Activated T-helper 1 cell treated with anti-CD3 and anti-CD28 coated beads, Interleukin-12 subunit alpha, Interleukin-12 subunit beta, Interleukin-2, Interleukin-4 antibody, amounts not matched to agents 30 ng/mL and 10 ng/mL and 1 ng/mL, durations not matched to agents 14 hours and 24 hours and 36 hours (primary cell): ENCODE measurements around the gene AMH. TPM values are rescaled to one million over a fixed set of nuclear protein-coding genes. Genes with fewer than 3 reads are reported as not detected.

Experiments used
- DNase-seq: peaks from one replicate; pipeline ENCODE4 v3.0.0; 2021; ENCODE audit warnings: low spot score
- H3K27ac Mint-ChIP-seq: one replicate; pipeline ENCODE4 v1.8.0; 2021; ENCODE audit warnings: mild to moderate bottlenecking, mixed read lengths
- H3K27me3 Mint-ChIP-seq: one replicate; pipeline ENCODE4 v1.8.0; 2022; ENCODE audit warnings: mild to moderate bottlenecking, moderate library complexity, mixed read lengths; ENCODE audit not compliant: insufficient read depth
- H3K36me3 Mint-ChIP-seq: one replicate; pipeline ENCODE4 v1.8.0; 2021; ENCODE audit warnings: low read depth, mixed read lengths
- H3K4me1 Mint-ChIP-seq: one replicate; pipeline ENCODE4 v1.8.0; 2021; ENCODE audit warnings: low read depth, mixed read lengths
- H3K4me3 Mint-ChIP-seq: one replicate; pipeline ENCODE4 v1.8.0; 2021; ENCODE audit warnings: mild to moderate bottlenecking, moderate library complexity, mixed read lengths
- H3K9me3 Mint-ChIP-seq: one replicate; pipeline ENCODE4 v1.8.0; 2021; ENCODE audit warnings: mixed read lengths
- intact Hi-C: fragments of 100-400 bp; cut with micrococcal nuclease; formaldehyde crosslinking; loops from one replicate; pipeline ENCODE4 v1.15.1; 2024
- total RNA-seq: library from RNA; stranded (reverse); gene quantifications from 2 replicates; pipeline ENCODE4 v1.2.3, GENCODE V29; 2022

AMH gene
- total RNA-seq, 1 donor from 2014 or later = 4.5 TPM

- peaks cover 3% of the 10 kb centered on the region for H3K27me3 Mint-ChIP-seq
- H3K4me1 Mint-ChIP-seq = peaks cover 21% of the 10 kb centered on the region
- H3K27ac Mint-ChIP-seq = no peak overlapping the region
- DNase-seq = no peak
- H3K36me3 Mint-ChIP-seq = no peaks in the 10 kb centered on the region
- no peak overlapping the region for H3K4me3 Mint-ChIP-seq
- no peaks in the 10 kb centered on the region for H3K9me3 Mint-ChIP-seq
- intact Hi-C loops = loop anchor here (5.0 kb wide), 1 partner anchor 105 kb away; no protein-coding TSS in a partner anchor
Measured at GRCh38 chr19:2287585-2288337, 38.6 kb downstream of the AMH start.

GRCh38 chr19:2288338-2288817 is 39.3 kb downstream of the AMH start:
- peak overlapping the region; percentile 90 for H3K27ac Mint-ChIP-seq
- DNase-seq = no peak
- no peaks in the 10 kb centered on the region for H3K36me3 Mint-ChIP-seq
- intact Hi-C loops = loop anchor here (5.0 kb wide), 1 partner anchor 104 kb away; no protein-coding TSS in a partner anchor
- H3K4me1 Mint-ChIP-seq = peaks cover 18% of the 10 kb centered on the region
- H3K4me3 Mint-ChIP-seq = peak overlapping the region; percentile 86
- H3K9me3 Mint-ChIP-seq = no peaks in the 10 kb centered on the region
- peaks cover 3% of the 10 kb centered on the region for H3K27me3 Mint-ChIP-seq

GRCh38 chr19:2288818-2289713 is 39.9 kb downstream of the AMH start:
- H3K9me3 Mint-ChIP-seq = no peaks in the 10 kb centered on the region
- DNase-seq = no peak
- peaks cover 3% of the 10 kb centered on the region for H3K36me3 Mint-ChIP-seq
- peaks cover 3% of the 10 kb centered on the region for H3K27me3 Mint-ChIP-seq
- peak overlapping the region; percentile 90 for H3K27ac Mint-ChIP-seq
- peak overlapping the region; percentile 86 for H3K4me3 Mint-ChIP-seq
- intact Hi-C loops = loop anchor here (5.0 kb wide), 1 partner anchor 103 kb away; no protein-coding TSS in a partner anchor
- peaks cover 18% of the 10 kb centered on the region for H3K4me1 Mint-ChIP-seq

GRCh38 chr19:2289714-2290435 is 40.8 kb downstream of the AMH start:
- H3K4me3 Mint-ChIP-seq = peak overlapping the region; percentile 86
- intact Hi-C loops = loop anchor here (5.0 kb wide), 1 partner anchor 102 kb away; no protein-coding TSS in a partner anchor
- peaks cover 4% of the 10 kb centered on the region for H3K36me3 Mint-ChIP-seq
- no peaks in the 10 kb centered on the region for H3K9me3 Mint-ChIP-seq
- H3K27me3 Mint-ChIP-seq = peaks cover 3% of the 10 kb centered on the region
- H3K4me1 Mint-ChIP-seq = peaks cover 18% of the 10 kb centered on the region
- H3K27ac Mint-ChIP-seq = peak overlapping the region; percentile 90
- peak; percentile 68 for DNase-seq

- Mint-ChIP-seq H3K27me3 (peaks cover 3% of the 10 kb centered on the region), H3K4me3 (peak overlapping the region; percentile 74), H3K4me1 (peaks cover 18% of the 10 kb centered on the region), H3K36me3 (peaks cover 4% of the 10 kb centered on the region), H3K9me3 (no peaks in the 10 kb centered on the region), H3K27ac (no peak overlapping the region)
- peak; percentile 25 for DNase-seq
- intact Hi-C loops = no loop called here
Measured at GRCh38 chr19:2290441-2291184, 41.5 kb downstream of the AMH start.

- peaks cover 18% of the 10 kb centered on the region for H3K4me1 Mint-ChIP-seq
- H3K27ac Mint-ChIP-seq = no peak overlapping the region
- intact Hi-C loops = no loop called here
- H3K4me3 Mint-ChIP-seq = no peak overlapping the region
- peaks cover 4% of the 10 kb centered on the region for H3K36me3 Mint-ChIP-seq
- no peak for DNase-seq
- H3K27me3 Mint-ChIP-seq = peaks cover 3% of the 10 kb centered on the region
- no peaks in the 10 kb centered on the region for H3K9me3 Mint-ChIP-seq
Measured at GRCh38 chr19:2291185-2291751, 42.1 kb downstream of the AMH start.

- peaks cover 2% of the 10 kb centered on the region for H3K27me3 Mint-ChIP-seq
- no peak for DNase-seq
- intact Hi-C loops = no loop called here
- no peak overlapping the region for H3K4me3 Mint-ChIP-seq
- H3K36me3 Mint-ChIP-seq = peaks cover 4% of the 10 kb centered on the region
- no peak overlapping the region for H3K27ac Mint-ChIP-seq
- no peaks in the 10 kb centered on the region for H3K9me3 Mint-ChIP-seq
- H3K4me1 Mint-ChIP-seq = peaks cover under 1% of the 10 kb centered on the region
Measured at GRCh38 chr19:2294687-2295335, 45.7 kb downstream of the AMH start.

GRCh38 chr19:2296141-2296540 is 47.0 kb downstream of the AMH start:
- Mint-ChIP-seq H3K4me1 (no peaks in the 10 kb centered on the region), H3K36me3 (peaks cover 4% of the 10 kb centered on the region), H3K4me3 (no peak overlapping the region), H3K27ac (no peak overlapping the region), H3K27me3 (peaks cover 2% of the 10 kb centered on the region), H3K9me3 (no peaks in the 10 kb centered on the region)
- DNase-seq = no peak
- intact Hi-C loops = no loop called here

- H3K4me3 Mint-ChIP-seq = no peak overlapping the region
- H3K4me1 Mint-ChIP-seq = no peaks in the 10 kb centered on the region
- H3K36me3 Mint-ChIP-seq = no peaks in the 10 kb centered on the region
- intact Hi-C loops = no loop called here
- H3K27me3 Mint-ChIP-seq = peaks cover 25% of the 10 kb centered on the region
- DNase-seq = no peak
- no peaks in the 10 kb centered on the region for H3K9me3 Mint-ChIP-seq
- no peak overlapping the region for H3K27ac Mint-ChIP-seq
Measured at GRCh38 chr19:2300533-2300932, 51.4 kb downstream of the AMH start.
